NCI-H1105 (cell line): ENCODE results near the gene GSTA3.
"Not testable (repeated sequence)": the region's sequence is repeated elsewhere in the genome, so short reads cannot be mapped to it uniquely, and the experiment has no call there.

Source experiments
- DNase-seq: peaks from one replicate; lab custom pipeline; 2025; lab: John Stamatoyannopoulos, UW

Gene GSTA3

DNA sequence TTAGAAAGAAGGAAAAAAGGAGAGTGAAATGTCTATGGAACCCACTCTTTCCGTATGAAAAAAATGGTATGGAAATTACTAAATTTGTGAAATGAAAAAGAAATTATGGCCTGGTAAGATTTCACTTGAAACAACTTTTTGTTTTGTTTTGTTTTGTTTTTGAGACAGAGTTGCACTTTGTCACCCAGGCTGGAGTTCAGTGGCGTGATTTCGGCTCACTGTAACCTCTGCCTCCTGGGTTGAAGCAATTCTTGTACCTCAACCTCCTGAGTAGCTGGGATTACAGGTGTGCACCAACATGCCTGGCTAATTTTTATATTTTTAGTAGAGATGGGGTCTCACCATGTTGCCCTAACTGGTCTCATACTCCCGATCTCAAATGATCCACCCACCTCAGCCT lies 51.1 kb downstream of the GSTA3 start:
- DNase-seq: no peak

DNA sequence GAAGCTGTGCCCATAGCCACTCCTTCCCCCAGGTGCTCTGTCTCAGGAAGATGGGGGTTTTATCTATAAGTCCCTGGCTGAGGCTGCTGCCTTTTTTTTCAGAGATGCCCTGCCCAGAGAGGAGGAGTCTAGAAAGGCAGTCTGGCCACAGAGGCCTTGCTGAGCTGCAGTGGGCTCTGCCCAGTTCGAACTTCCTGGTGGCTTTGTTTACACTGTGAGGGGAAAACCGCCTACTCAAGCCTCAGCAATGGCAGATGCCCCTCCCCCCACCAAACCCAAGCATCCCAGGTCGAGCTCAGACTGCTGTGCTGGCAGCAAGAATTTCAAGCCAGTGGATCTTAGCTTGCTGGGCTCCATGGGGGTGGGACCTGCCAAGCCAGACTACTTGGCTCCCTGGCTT lies 53.4 kb downstream of the GSTA3 start:
- DNase-seq: not testable (repeated sequence)

DNA sequence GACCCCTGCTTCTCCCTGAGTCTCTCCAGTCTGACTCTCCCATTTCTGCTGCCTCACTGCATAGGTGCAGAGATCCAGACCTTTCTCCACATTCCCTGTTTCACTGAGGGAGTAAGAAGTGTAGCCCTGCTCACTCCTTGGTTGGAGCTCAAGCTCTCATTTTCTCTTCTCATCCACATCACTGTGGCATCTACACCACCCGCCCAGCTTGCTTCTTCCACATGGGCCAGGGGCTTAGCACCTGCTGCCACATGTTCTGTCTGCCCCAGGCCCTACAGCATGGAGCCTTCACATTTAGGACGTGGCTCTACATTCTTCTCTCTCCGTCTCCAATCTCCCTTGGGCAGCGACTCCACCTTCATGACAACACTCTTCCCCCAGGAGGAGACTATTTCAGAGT lies 60.4 kb downstream of the GSTA3 start:
- DNase-seq: no peak
